K562 (cell line): ENCODE results near the gene MCM5. TPM values are rescaled to one million over a fixed set of nuclear protein-coding genes. Genes with fewer than 3 reads are reported as not detected.
A peak's percentile ranks its signal among the peaks of the same experiment; 100 is the strongest.

Experiments
- NR2F6 ChIP-seq: fragments of 450-650 bp; formaldehyde crosslinking; IDR thresholded peaks from 2 replicates; pipeline ENCODE4 v1.4.0; 2020; ENCODE audit warnings: mild to moderate bottlenecking
- ZNF707 ChIP-seq: fragments of 250-450 bp; sonication (Bioruptor Pico); conservative IDR thresholded peaks from 2 replicates; pipeline ENCODE4 v1.8.0; 2022; ENCODE audit warnings: inconsistent platforms, mild to moderate bottlenecking, moderate library complexity
- polyA plus RNA-seq, 8 experiments: library from polyadenylated mRNA; depleted of rRNA in 4 of 8; stranded (reverse) in 5 of 8; unstranded in 3 of 8; fragments of >200 nt; fragmentation: Nextera tagmentation in 2 of 8; fragmentation: Illumina TruSeq in 1 of 8; extraction: Ambion mirVana in 2 of 8; extraction: Trizol in 1 of 8; gene quantifications; 2 replicates each; pipeline versions ENCODE4 v1.2.1 to v1.2.3, GENCODE V29; 2011 to 2014; ENCODE audit warnings: inconsistent platforms in 1 of 8, missing spikeins in 1 of 8
- total RNA-seq, 7 experiments: library from RNA; depleted of rRNA in 6 of 7; stranded (reverse); fragments of >200 nt in 6 of 7; fragmentation: Illumina TruSeq in 2 of 7; extraction: Trizol in 2 of 7; gene quantifications; 2 replicates each; pipeline versions ENCODE4 v1.2.1 to v1.2.3, GENCODE V29; 2011 to 2021; ENCODE audit warnings: low replicate concordance in 1 of 7
- TF ChIP-seq, protein P1 (sequence below): sonication (generic); formaldehyde crosslinking; IDR thresholded peaks from 2 replicates; pipeline ENCODE4 v1.8.0; 2022; ENCODE audit warnings: mild to moderate bottlenecking, missing genetic modification reagents
- TF ChIP-seq, protein P2 (sequence below): fragments of 450-650 bp; IDR thresholded peaks from 2 replicates; pipeline ENCODE4 v1.6.1; 2016; ENCODE audit warnings: mild to moderate bottlenecking, moderate library complexity
- TF ChIP-seq, protein P3 (sequence below), 2 experiments: fragments of 450-650 bp; IDR thresholded peaks; 2 replicates each; pipeline ENCODE4 v1.6.1; 2016
- TF ChIP-seq, protein P4 (sequence below): sonication (generic); formaldehyde crosslinking; IDR thresholded peaks from 2 replicates; pipeline ENCODE4 v1.8.0; 2022; ENCODE audit warnings: mild to moderate bottlenecking, missing genetic modification reagents

Gene MCM5
- total and polyA plus RNA-seq, 9 of the 15 experiments (the other 6 are each of a cell fraction or from before 2014, with no cell fraction given) = 5.6 to 180 (median 66.1) TPM

GRCh38 chr22:35376728-35377472, 23.0 kb upstream of the MCM5 start (continued):
- TF ChIP-seq, protein P1, sequence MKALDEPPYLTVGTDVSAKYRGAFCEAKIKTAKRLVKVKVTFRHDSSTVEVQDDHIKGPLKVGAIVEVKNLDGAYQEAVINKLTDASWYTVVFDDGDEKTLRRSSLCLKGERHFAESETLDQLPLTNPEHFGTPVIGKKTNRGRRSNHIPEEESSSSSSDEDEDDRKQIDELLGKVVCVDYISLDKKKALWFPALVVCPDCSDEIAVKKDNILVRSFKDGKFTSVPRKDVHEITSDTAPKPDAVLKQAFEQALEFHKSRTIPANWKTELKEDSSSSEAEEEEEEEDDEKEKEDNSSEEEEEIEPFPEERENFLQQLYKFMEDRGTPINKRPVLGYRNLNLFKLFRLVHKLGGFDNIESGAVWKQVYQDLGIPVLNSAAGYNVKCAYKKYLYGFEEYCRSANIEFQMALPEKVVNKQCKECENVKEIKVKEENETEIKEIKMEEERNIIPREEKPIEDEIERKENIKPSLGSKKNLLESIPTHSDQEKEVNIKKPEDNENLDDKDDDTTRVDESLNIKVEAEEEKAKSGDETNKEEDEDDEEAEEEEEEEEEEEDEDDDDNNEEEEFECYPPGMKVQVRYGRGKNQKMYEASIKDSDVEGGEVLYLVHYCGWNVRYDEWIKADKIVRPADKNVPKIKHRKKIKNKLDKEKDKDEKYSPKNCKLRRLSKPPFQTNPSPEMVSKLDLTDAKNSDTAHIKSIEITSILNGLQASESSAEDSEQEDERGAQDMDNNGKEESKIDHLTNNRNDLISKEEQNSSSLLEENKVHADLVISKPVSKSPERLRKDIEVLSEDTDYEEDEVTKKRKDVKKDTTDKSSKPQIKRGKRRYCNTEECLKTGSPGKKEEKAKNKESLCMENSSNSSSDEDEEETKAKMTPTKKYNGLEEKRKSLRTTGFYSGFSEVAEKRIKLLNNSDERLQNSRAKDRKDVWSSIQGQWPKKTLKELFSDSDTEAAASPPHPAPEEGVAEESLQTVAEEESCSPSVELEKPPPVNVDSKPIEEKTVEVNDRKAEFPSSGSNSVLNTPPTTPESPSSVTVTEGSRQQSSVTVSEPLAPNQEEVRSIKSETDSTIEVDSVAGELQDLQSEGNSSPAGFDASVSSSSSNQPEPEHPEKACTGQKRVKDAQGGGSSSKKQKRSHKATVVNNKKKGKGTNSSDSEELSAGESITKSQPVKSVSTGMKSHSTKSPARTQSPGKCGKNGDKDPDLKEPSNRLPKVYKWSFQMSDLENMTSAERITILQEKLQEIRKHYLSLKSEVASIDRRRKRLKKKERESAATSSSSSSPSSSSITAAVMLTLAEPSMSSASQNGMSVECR (CRISPR knock-in tag) = peak; percentile 55; the same call in 1 of the 2 replicates
- TF ChIP-seq, protein P2, sequence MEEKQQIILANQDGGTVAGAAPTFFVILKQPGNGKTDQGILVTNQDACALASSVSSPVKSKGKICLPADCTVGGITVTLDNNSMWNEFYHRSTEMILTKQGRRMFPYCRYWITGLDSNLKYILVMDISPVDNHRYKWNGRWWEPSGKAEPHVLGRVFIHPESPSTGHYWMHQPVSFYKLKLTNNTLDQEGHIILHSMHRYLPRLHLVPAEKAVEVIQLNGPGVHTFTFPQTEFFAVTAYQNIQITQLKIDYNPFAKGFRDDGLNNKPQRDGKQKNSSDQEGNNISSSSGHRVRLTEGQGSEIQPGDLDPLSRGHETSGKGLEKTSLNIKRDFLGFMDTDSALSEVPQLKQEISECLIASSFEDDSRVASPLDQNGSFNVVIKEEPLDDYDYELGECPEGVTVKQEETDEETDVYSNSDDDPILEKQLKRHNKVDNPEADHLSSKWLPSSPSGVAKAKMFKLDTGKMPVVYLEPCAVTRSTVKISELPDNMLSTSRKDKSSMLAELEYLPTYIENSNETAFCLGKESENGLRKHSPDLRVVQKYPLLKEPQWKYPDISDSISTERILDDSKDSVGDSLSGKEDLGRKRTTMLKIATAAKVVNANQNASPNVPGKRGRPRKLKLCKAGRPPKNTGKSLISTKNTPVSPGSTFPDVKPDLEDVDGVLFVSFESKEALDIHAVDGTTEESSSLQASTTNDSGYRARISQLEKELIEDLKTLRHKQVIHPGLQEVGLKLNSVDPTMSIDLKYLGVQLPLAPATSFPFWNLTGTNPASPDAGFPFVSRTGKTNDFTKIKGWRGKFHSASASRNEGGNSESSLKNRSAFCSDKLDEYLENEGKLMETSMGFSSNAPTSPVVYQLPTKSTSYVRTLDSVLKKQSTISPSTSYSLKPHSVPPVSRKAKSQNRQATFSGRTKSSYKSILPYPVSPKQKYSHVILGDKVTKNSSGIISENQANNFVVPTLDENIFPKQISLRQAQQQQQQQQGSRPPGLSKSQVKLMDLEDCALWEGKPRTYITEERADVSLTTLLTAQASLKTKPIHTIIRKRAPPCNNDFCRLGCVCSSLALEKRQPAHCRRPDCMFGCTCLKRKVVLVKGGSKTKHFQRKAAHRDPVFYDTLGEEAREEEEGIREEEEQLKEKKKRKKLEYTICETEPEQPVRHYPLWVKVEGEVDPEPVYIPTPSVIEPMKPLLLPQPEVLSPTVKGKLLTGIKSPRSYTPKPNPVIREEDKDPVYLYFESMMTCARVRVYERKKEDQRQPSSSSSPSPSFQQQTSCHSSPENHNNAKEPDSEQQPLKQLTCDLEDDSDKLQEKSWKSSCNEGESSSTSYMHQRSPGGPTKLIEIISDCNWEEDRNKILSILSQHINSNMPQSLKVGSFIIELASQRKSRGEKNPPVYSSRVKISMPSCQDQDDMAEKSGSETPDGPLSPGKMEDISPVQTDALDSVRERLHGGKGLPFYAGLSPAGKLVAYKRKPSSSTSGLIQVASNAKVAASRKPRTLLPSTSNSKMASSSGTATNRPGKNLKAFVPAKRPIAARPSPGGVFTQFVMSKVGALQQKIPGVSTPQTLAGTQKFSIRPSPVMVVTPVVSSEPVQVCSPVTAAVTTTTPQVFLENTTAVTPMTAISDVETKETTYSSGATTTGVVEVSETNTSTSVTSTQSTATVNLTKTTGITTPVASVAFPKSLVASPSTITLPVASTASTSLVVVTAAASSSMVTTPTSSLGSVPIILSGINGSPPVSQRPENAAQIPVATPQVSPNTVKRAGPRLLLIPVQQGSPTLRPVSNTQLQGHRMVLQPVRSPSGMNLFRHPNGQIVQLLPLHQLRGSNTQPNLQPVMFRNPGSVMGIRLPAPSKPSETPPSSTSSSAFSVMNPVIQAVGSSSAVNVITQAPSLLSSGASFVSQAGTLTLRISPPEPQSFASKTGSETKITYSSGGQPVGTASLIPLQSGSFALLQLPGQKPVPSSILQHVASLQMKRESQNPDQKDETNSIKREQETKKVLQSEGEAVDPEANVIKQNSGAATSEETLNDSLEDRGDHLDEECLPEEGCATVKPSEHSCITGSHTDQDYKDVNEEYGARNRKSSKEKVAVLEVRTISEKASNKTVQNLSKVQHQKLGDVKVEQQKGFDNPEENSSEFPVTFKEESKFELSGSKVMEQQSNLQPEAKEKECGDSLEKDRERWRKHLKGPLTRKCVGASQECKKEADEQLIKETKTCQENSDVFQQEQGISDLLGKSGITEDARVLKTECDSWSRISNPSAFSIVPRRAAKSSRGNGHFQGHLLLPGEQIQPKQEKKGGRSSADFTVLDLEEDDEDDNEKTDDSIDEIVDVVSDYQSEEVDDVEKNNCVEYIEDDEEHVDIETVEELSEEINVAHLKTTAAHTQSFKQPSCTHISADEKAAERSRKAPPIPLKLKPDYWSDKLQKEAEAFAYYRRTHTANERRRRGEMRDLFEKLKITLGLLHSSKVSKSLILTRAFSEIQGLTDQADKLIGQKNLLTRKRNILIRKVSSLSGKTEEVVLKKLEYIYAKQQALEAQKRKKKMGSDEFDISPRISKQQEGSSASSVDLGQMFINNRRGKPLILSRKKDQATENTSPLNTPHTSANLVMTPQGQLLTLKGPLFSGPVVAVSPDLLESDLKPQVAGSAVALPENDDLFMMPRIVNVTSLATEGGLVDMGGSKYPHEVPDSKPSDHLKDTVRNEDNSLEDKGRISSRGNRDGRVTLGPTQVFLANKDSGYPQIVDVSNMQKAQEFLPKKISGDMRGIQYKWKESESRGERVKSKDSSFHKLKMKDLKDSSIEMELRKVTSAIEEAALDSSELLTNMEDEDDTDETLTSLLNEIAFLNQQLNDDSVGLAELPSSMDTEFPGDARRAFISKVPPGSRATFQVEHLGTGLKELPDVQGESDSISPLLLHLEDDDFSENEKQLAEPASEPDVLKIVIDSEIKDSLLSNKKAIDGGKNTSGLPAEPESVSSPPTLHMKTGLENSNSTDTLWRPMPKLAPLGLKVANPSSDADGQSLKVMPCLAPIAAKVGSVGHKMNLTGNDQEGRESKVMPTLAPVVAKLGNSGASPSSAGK = peak; percentile 50
- TF ChIP-seq NR2F6 (CRISPR knock-in tag) (no peak), ZNF707 (CRISPR knock-in tag) (no peak)
- TF ChIP-seq, protein P3, sequence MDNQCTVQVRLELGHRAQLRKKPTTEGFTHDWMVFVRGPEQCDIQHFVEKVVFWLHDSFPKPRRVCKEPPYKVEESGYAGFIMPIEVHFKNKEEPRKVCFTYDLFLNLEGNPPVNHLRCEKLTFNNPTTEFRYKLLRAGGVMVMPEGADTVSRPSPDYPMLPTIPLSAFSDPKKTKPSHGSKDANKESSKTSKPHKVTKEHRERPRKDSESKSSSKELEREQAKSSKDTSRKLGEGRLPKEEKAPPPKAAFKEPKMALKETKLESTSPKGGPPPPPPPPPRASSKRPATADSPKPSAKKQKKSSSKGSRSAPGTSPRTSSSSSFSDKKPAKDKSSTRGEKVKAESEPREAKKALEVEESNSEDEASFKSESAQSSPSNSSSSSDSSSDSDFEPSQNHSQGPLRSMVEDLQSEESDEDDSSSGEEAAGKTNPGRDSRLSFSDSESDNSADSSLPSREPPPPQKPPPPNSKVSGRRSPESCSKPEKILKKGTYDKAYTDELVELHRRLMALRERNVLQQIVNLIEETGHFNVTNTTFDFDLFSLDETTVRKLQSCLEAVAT (IDR thresholded peaks at IDR 0.05) = 0 out of 4 replicates have a peak, but pooled peaks of 1 of the 2 experiments have one; percentile 23
- TF ChIP-seq, protein P4, sequence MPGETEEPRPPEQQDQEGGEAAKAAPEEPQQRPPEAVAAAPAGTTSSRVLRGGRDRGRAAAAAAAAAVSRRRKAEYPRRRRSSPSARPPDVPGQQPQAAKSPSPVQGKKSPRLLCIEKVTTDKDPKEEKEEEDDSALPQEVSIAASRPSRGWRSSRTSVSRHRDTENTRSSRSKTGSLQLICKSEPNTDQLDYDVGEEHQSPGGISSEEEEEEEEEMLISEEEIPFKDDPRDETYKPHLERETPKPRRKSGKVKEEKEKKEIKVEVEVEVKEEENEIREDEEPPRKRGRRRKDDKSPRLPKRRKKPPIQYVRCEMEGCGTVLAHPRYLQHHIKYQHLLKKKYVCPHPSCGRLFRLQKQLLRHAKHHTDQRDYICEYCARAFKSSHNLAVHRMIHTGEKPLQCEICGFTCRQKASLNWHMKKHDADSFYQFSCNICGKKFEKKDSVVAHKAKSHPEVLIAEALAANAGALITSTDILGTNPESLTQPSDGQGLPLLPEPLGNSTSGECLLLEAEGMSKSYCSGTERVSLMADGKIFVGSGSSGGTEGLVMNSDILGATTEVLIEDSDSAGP (CRISPR knock-in tag) = no peak
